ENCODE data around the gene MYH10.

- TF ChIP-seq CTCF (IDR thresholded peaks at IDR 0.05) (no peak), POLR2A (IDR thresholded peaks at IDR 0.05) (no peak)
These were observed 22.5 kb downstream of the MYH10 start for GRCh38 chr17:8608001-8608400.

Data from body of pancreas (tissue), 4 donors.